Measurements from ENCODE around the gene GNLY. TPM values are rescaled to one million over a fixed set of nuclear protein-coding genes. Genes with fewer than 3 reads are reported as not detected.
A peak's percentile ranks its signal among the peaks of the same experiment; 100 is the strongest.

The GNLY gene
- total and polyA plus RNA-seq, 11 donors = 0.29 to 47.1 (median 2.1) TPM; not detected in 2

GRCh38 chr2:85708641-85709040, 14.5 kb downstream of the GNLY start:
- Histone ChIP-seq H3K4me1 (peaks cover 5 to 95% (median 55%) of the 10 kb centered on the region in 12 donors), H3K4me3 (no peak overlapping the region), H3K27ac (peak overlapping the region; percentile 81 to 97 (median 90)), H3K36me3 (no peaks in the 10 kb centered on the region), H3K27me3 (no peaks in the 10 kb centered on the region), H3K9me3 (no peaks in the 10 kb centered on the region)
- 43 to 62% (median 53%) methylated on average over 1 of the region's 1 CpG for WGBS, 4 donors
- intact Hi-C loops (cut with DNase I) = loop anchor here in 6 of 10 donors (5.0 to 10.0 kb wide), 4 partner anchors 46 to 71 kb away; no protein-coding TSS in a partner anchor
- TF ChIP-seq POLR2A (IDR thresholded peaks at IDR 0.05) (no peak), CTCF (IDR thresholded peaks at IDR 0.05) (no peak)
- DNase-seq (no peak), ATAC-seq (peak in 2 of 4 donors; percentile 4 to 19)

- H3K4me3 ChIP-seq = no peak overlapping the region
- H3K4me1 ChIP-seq = peaks cover 5 to 96% (median 61%) of the 10 kb centered on the region in 12 donors
- peak in 1 of 4 donors; percentile 16 for ATAC-seq
- no peaks in the 10 kb centered on the region for H3K9me3 ChIP-seq
- H3K27me3 ChIP-seq = no peaks in the 10 kb centered on the region
- TF ChIP-seq POLR2A (IDR thresholded peaks at IDR 0.05) = no peak
- TF ChIP-seq CTCF (IDR thresholded peaks at IDR 0.05) = no peak
- intact Hi-C loops (cut with DNase I) = loop anchor here in 6 of 10 donors (5.0 to 10.0 kb wide), 4 partner anchors 47 to 72 kb away; no protein-coding TSS in a partner anchor
- 42 to 63% (median 54%) methylated on average over 4 of the region's 4 CpGs for WGBS, 4 donors
- H3K36me3 ChIP-seq = no peaks in the 10 kb centered on the region
- peak overlapping the region; percentile 81 to 97 (median 90) for H3K27ac ChIP-seq
- DNase-seq = peak in 2 of 5 donors; percentile 3 to 36
These were observed 15.2 kb downstream of the GNLY start for GRCh38 chr2:85709401-85709811.

GRCh38 chr2:85710687-85711577, 16.8 kb downstream of the GNLY start:
- intact Hi-C loops (cut with DNase I) = no loop called here
- no peaks in the 10 kb centered on the region for H3K9me3 ChIP-seq
- peak overlapping the region; percentile 81 to 97 (median 90) for H3K27ac ChIP-seq
- WGBS, 4 donors = 50 to 65% (median 57%) methylated on average over 19 of the region's 19 CpGs
- no peaks in the 10 kb centered on the region for H3K36me3 ChIP-seq
- peak overlapping the region in 4 of 12 donors; percentile 14 to 24 (median 22) for H3K4me3 ChIP-seq
- H3K27me3 ChIP-seq = no peaks in the 10 kb centered on the region
- peak; percentile 51 to 86 (median 70) for ATAC-seq
- TF ChIP-seq CTCF (IDR thresholded peaks at IDR 0.05) (no peak), POLR2A (IDR thresholded peaks at IDR 0.05) (no peak)
- DNase-seq = peak; percentile 70 to 82 (median 80)
- peaks cover 5 to 98% (median 59%) of the 10 kb centered on the region in 12 donors for H3K4me1 ChIP-seq

GRCh38 chr2:85711578-85712060, 17.5 kb downstream of the GNLY start:
- H3K4me1 ChIP-seq = peaks cover 5 to 98% (median 56%) of the 10 kb centered on the region in 12 donors
- no peaks in the 10 kb centered on the region for H3K9me3 ChIP-seq
- DNase-seq = peak in 1 of 5 donors; percentile 16
- H3K27me3 ChIP-seq = no peaks in the 10 kb centered on the region
- intact Hi-C loops (cut with DNase I) = no loop called here
- H3K36me3 ChIP-seq = no peaks in the 10 kb centered on the region
- peak overlapping the region; percentile 79 to 97 (median 88) for H3K27ac ChIP-seq
- 65 to 77% (median 71%) methylated on average over 5 to 8 of the region's 8 CpGs for WGBS, 4 donors
- no peak for ATAC-seq
- TF ChIP-seq CTCF (IDR thresholded peaks at IDR 0.05) (no peak), POLR2A (IDR thresholded peaks at IDR 0.05) (no peak)
- H3K4me3 ChIP-seq = peak overlapping the region in 5 of 12 donors; percentile 14 to 28 (median 22)
